HepG2 (cell line): Measurements from ENCODE around the gene ZBTB7C. TPM values are rescaled to one million over a fixed set of nuclear protein-coding genes. Genes with fewer than 3 reads are reported as not detected.

Experiments
- ATAC-seq: fragments of 200-7000 bp; cut with Tn5 transposase; 3 replicates; pipeline ENCODE4 v1.9.1; 2020; ENCODE audit warnings: mild to moderate bottlenecking, moderate library complexity
- BruUV-seq: library from RNA; stranded (reverse); fragments of 400-500 nt; replicated peaks from 2 replicates; lab custom pipeline; 2021; lab: Mats Ljungman, UMichigan
- CTCF ChIA-PET: fragments of 300-600 bp; formaldehyde crosslinking; extraction: SDS; loops from one replicate; lab custom pipeline; 2021; ENCODE audit warnings: low total read pairs, inconsistent platforms, low intra/inter-chr PET ratio; lab: Yijun Ruan, JAX
- POLR2A ChIA-PET: fragments of 350-600 bp; sonication (Branson Sonifier 250); formaldehyde crosslinking; loops from one replicate; lab custom pipeline; 2020; ENCODE audit warnings: antibody characterized with exemption, inconsistent platforms; lab: Yijun Ruan, JAX
- DNase-seq: peaks from one replicate; pipeline ENCODE4 v3.0.0-alpha.2; 2015; ENCODE audit warnings: low spot score
- FAIRE-seq: peaks from 3 replicates; lab custom pipeline; 2011; peaks lifted over from hg19 to GRCh38; lab: Jason Lieb, UNC
- H2AFZ ChIP-seq: one replicate; pipeline ENCODE4 v1.6.1; 2011; ENCODE audit warnings: low read length, inconsistent platforms
- H3K27ac ChIP-seq: fragments of 300-600 bp; 3 replicates; pipeline ENCODE4 v1.8.0; 2011; ENCODE audit warnings: mixed run types, mild to moderate bottlenecking, mixed read lengths, low read length, inconsistent platforms; ENCODE audit not compliant: insufficient read depth; ENCODE audit errors: extremely low read length
- H3K27me3 ChIP-seq, 2 experiments: fragments of 200-600 bp in 1 of 2; 2 replicates in 1 of 2; 3 replicates in 1 of 2; pipeline versions ENCODE4 v1.6.0 to v1.8.0; 2011; ENCODE audit warnings: low read length in 2 of 2, mild to moderate bottlenecking in 2 of 2, moderate library complexity in 2 of 2, inconsistent platforms in 1 of 2; ENCODE audit not compliant: insufficient read depth in 2 of 2, control insufficient read depth in 1 of 2
- H3K36me3 ChIP-seq, 2 experiments: fragments of 200-600 bp in 1 of 2; replicated peaks in 1 of 2; 2 replicates in 1 of 2; 3 replicates in 1 of 2; pipeline versions ENCODE4 v1.5.1 to v1.8.0; 2011; ENCODE audit warnings: low read length in 2 of 2, inconsistent platforms in 1 of 2; ENCODE audit not compliant: insufficient read depth in 2 of 2, control insufficient read depth in 1 of 2
- H3K4me1 ChIP-seq: 2 replicates; pipeline ENCODE4 v1.5.1; 2012; ENCODE audit warnings: low read length, inconsistent platforms; ENCODE audit not compliant: insufficient read depth
- H3K4me2 ChIP-seq: 2 replicates; pipeline ENCODE4 v1.6.0; 2011; ENCODE audit warnings: low read depth, low read length, inconsistent platforms
- H3K4me3 ChIP-seq, 3 experiments: fragments of 200-600 bp in 1 of 3; sonication (generic), shearing (Covaris generic) in 1 of 3; replicated peaks in 1 of 3; 2 replicates each; pipeline ENCODE4 v1.5.1; 2011 to 2016; ENCODE audit warnings: low read length in 3 of 3, inconsistent platforms in 2 of 3, low read depth in 2 of 3, mild to moderate bottlenecking in 2 of 3, control low read depth in 1 of 3, mixed read lengths in 1 of 3; ENCODE audit not compliant: insufficient read depth in 1 of 3
- H3K79me2 ChIP-seq: one replicate; pipeline ENCODE4 v1.6.1; 2011; ENCODE audit warnings: low read length, inconsistent platforms; ENCODE audit not compliant: insufficient read depth
- H3K9ac ChIP-seq: 2 replicates; pipeline ENCODE4 v1.6.0; 2011; ENCODE audit warnings: mild to moderate bottlenecking, low read depth, low read length, inconsistent platforms; ENCODE audit not compliant: insufficient read depth
- H3K9me3 ChIP-seq: 2 replicates; pipeline ENCODE4 v1.5.1; 2012; ENCODE audit warnings: mild to moderate bottlenecking, low read length
- H4K20me1 ChIP-seq: 2 replicates; pipeline ENCODE4 v1.6.0; 2011; ENCODE audit warnings: inconsistent platforms, mild to moderate bottlenecking, low read length, moderate library complexity; ENCODE audit not compliant: insufficient read depth
- CBX2 ChIP-seq, 2 experiments: fragments of 200-600 bp in 1 of 2; sonication (generic); formaldehyde crosslinking in 1 of 2; IDR thresholded peaks; 2 replicates each; pipeline versions ENCODE4 v1.7.0 to v1.8.1; 2018 to 2022; ENCODE audit warnings: low read depth in 2 of 2, low read length in 1 of 2, mild to moderate bottlenecking in 1 of 2, missing genetic modification reagents in 1 of 2
- KLF12 ChIP-seq: sonication (generic); formaldehyde crosslinking; IDR thresholded peaks from 2 replicates; pipeline ENCODE4 v1.4.0; 2020; ENCODE audit warnings: missing genetic modification reagents, borderline replicate concordance
- KLF9 ChIP-seq: IDR thresholded peaks from 2 replicates; pipeline ENCODE4 v1.6.1; 2016; ENCODE audit warnings: low read depth
- MED8 ChIP-seq: sonication (generic); formaldehyde crosslinking; IDR thresholded peaks from 2 replicates; pipeline ENCODE4 v1.8.1; 2023; ENCODE audit warnings: mild to moderate bottlenecking, missing genetic modification reagents; ENCODE audit not compliant: insufficient replicate concordance
- YEATS2 ChIP-seq: sonication (generic); formaldehyde crosslinking; IDR thresholded peaks from 2 replicates; pipeline ENCODE4 v1.4.0; 2020; ENCODE audit warnings: missing genetic modification reagents, borderline replicate concordance
- ZEB1 ChIP-seq: IDR thresholded peaks from 2 replicates; pipeline ENCODE4 v1.6.1; 2012; ENCODE audit warnings: mild to moderate bottlenecking, low read depth, inconsistent platforms; ENCODE audit not compliant: insufficient replicate concordance
- ZFX ChIP-seq: sonication (generic); formaldehyde crosslinking; IDR thresholded peaks from 2 replicates; pipeline ENCODE4 v1.4.0; 2020; ENCODE audit warnings: mild to moderate bottlenecking, low read depth, missing genetic modification reagents, moderate library complexity
- ZNF292 ChIP-seq: sonication (generic); formaldehyde crosslinking; IDR thresholded peaks from 2 replicates; pipeline ENCODE4 v1.8.1; 2022; ENCODE audit warnings: mild to moderate bottlenecking, low read depth, missing genetic modification reagents, borderline replicate concordance
- ZNF629 ChIP-seq: sonication (generic); formaldehyde crosslinking; conservative IDR thresholded peaks from 2 replicates; pipeline ENCODE4 v1.5.0; 2020; ENCODE audit warnings: missing genetic modification reagents
- ZNF678 ChIP-seq: sonication (generic); formaldehyde crosslinking; IDR thresholded peaks from 2 replicates; pipeline ENCODE4 v1.4.0; 2020; ENCODE audit warnings: mild to moderate bottlenecking, missing genetic modification reagents
- ZNF766 ChIP-seq: sonication (generic); formaldehyde crosslinking; IDR thresholded peaks from 2 replicates; pipeline ENCODE4 v1.5.0; 2020; ENCODE audit warnings: missing genetic modification reagents, borderline replicate concordance
- WGBS: methylation state at CpG from one replicate; pipeline ENCODE4 v1.1.6; 2017; ENCODE audit warnings: low lambda C conversion rate; 5-methylcytosine and 5-hydroxymethylcytosine counted together
- in situ Hi-C: cut with HindIII; loops from 2 replicates; pipeline ENCODE4 v1.10.0; 2017; ENCODE audit warnings: low pct_unique_long_range_greater_than_20kb; ENCODE audit not compliant: extremely low pct_ligation_motif_present
- intact Hi-C: fragments of 100-400 bp; cut with micrococcal nuclease; formaldehyde crosslinking; loops from one replicate; pipeline ENCODE4 v1.10.0; 2022; ENCODE audit not compliant: unreplicated experiment
- polyA plus RNA-seq, 8 experiments: library from polyadenylated mRNA; depleted of rRNA in 3 of 8; stranded (reverse) in 7 of 8; unstranded in 1 of 8; fragments of >200 nt; fragmentation: Illumina TruSeq in 4 of 8; extraction: Trizol in 4 of 8; gene quantifications; 2 replicates each; pipeline versions ENCODE4 v1.2.1 to v1.2.3, GENCODE V29; 2011 to 2016; ENCODE audit warnings: low read depth in 4 of 8, missing spikeins in 1 of 8, mixed read lengths in 1 of 8; ENCODE audit not compliant: insufficient read depth in 1 of 8
- total RNA-seq, 5 experiments: library from RNA; depleted of rRNA; stranded (reverse); fragments of >200 nt; fragmentation: Illumina TruSeq; extraction: Trizol; gene quantifications; 2 replicates each; pipeline ENCODE4 v1.2.3, GENCODE V29; 2016; ENCODE audit warnings: low read depth in 1 of 5
- TF ChIP-seq, protein P1 (sequence below): sonication (generic); formaldehyde crosslinking; IDR thresholded peaks from 2 replicates; pipeline ENCODE4 v1.5.0; 2020; ENCODE audit warnings: mild to moderate bottlenecking, missing genetic modification reagents
- TF ChIP-seq, protein P2 (sequence below): sonication (generic); formaldehyde crosslinking; IDR thresholded peaks from 2 replicates; pipeline ENCODE4 v1.5.0; 2020; ENCODE audit warnings: mild to moderate bottlenecking, low read depth, missing genetic modification reagents, borderline replicate concordance
- TF ChIP-seq, protein P3 (sequence below): IDR thresholded peaks from 2 replicates; pipeline ENCODE4 v1.6.1; 2016; ENCODE audit warnings: low read depth, borderline replicate concordance
- TF ChIP-seq, protein P4 (sequence below): sonication (generic); formaldehyde crosslinking; IDR thresholded peaks from 2 replicates; pipeline ENCODE4 v1.9.0; 2021; ENCODE audit warnings: missing genetic modification reagents, mild to moderate bottlenecking, borderline replicate concordance
- TF ChIP-seq, protein P5 (sequence below): sonication (generic); formaldehyde crosslinking; IDR thresholded peaks from 2 replicates; pipeline ENCODE4 v1.8.1; 2023; ENCODE audit warnings: mild to moderate bottlenecking, missing genetic modification reagents
- TF ChIP-seq, protein P6 (sequence below): sonication (generic); formaldehyde crosslinking; IDR thresholded peaks from 2 replicates; pipeline ENCODE4 v1.4.0; 2020; ENCODE audit warnings: low read depth, mild to moderate bottlenecking, missing genetic modification reagents

The ZBTB7C gene
- total and polyA plus RNA-seq, 2 of the 13 experiments (the other 11 are each of a cell fraction or from before 2014, with no cell fraction given) = 0.01 to 0.04 TPM

DNA sequence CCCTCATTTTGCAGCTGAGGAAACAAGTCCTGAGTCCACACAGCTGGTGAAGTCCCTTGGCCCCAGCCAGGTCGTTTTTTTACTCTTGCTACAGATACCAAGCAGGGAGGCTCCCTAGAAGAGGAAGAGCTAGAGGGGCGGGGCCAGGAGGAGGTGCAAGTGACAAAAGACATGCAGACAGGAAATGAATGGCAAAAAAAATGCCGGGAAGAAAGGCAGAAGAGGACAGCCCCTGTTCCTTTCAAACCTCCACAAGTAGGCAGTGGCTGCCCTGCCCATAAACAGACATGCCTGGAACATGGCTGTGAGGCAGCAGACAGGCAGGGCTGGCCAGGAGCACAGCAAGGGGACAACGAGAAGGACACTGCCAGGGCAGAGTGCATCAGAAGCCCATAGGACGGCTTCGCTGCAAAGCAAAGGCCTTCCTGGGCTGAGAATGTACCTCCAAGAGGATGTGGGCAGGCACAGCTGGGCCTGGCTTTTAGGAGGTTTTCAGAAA is 108.7 kb downstream of the ZBTB7C start:
- BruUV-seq = no TSS peak
- H2AFZ ChIP-seq = no peak overlapping the region

More for the DNA sequence above, 108.7 kb downstream of the ZBTB7C start:
- TF ChIP-seq, protein P1, sequence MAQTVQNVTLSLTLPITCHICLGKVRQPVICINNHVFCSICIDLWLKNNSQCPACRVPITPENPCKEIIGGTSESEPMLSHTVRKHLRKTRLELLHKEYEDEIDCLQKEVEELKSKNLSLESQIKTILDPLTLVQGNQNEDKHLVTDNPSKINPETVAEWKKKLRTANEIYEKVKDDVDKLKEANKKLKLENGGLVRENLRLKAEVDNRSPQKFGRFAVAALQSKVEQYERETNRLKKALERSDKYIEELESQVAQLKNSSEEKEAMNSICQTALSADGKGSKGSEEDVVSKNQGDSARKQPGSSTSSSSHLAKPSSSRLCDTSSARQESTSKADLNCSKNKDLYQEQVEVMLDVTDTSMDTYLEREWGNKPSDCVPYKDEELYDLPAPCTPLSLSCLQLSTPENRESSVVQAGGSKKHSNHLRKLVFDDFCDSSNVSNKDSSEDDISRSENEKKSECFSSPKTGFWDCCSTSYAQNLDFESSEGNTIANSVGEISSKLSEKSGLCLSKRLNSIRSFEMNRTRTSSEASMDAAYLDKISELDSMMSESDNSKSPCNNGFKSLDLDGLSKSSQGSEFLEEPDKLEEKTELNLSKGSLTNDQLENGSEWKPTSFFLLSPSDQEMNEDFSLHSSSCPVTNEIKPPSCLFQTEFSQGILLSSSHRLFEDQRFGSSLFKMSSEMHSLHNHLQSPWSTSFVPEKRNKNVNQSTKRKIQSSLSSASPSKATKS (CRISPR knock-in tag) = no peak
- TF ChIP-seq KLF9 (CRISPR knock-in tag) = no peak
- TF ChIP-seq KLF12 (CRISPR knock-in tag) = no peak
- no peak for TF ChIP-seq MED8
- TF ChIP-seq ZFX (CRISPR knock-in tag) = no peak
- TF ChIP-seq, protein P2, sequence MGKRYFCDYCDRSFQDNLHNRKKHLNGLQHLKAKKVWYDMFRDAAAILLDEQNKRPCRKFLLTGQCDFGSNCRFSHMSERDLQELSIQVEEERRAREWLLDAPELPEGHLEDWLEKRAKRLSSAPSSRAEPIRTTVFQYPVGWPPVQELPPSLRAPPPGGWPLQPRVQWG (CRISPR knock-in tag) = no peak
- TF ChIP-seq, protein P3, sequence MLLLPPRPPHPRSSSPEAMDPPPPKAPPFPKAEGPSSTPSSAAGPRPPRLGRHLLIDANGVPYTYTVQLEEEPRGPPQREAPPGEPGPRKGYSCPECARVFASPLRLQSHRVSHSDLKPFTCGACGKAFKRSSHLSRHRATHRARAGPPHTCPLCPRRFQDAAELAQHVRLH (CRISPR knock-in tag) = no peak
- TF ChIP-seq ZNF678 (CRISPR knock-in tag) = no peak
- TF ChIP-seq ZNF629 = no peak
- TF ChIP-seq ZEB1 = no peak
- no peak for TF ChIP-seq ZNF766 (CRISPR knock-in tag)
- TF ChIP-seq, protein P4, sequence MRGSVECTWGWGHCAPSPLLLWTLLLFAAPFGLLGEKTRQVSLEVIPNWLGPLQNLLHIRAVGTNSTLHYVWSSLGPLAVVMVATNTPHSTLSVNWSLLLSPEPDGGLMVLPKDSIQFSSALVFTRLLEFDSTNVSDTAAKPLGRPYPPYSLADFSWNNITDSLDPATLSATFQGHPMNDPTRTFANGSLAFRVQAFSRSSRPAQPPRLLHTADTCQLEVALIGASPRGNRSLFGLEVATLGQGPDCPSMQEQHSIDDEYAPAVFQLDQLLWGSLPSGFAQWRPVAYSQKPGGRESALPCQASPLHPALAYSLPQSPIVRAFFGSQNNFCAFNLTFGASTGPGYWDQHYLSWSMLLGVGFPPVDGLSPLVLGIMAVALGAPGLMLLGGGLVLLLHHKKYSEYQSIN (CRISPR knock-in tag) = no peak
- TF ChIP-seq, protein P5, sequence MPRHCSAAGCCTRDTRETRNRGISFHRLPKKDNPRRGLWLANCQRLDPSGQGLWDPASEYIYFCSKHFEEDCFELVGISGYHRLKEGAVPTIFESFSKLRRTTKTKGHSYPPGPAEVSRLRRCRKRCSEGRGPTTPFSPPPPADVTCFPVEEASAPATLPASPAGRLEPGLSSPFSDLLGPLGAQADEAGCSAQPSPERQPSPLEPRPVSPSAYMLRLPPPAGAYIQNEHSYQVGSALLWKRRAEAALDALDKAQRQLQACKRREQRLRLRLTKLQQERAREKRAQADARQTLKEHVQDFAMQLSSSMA (CRISPR knock-in tag) = no peak
- no peak for TF ChIP-seq YEATS2 (CRISPR knock-in tag)
- TF ChIP-seq, protein P6, sequence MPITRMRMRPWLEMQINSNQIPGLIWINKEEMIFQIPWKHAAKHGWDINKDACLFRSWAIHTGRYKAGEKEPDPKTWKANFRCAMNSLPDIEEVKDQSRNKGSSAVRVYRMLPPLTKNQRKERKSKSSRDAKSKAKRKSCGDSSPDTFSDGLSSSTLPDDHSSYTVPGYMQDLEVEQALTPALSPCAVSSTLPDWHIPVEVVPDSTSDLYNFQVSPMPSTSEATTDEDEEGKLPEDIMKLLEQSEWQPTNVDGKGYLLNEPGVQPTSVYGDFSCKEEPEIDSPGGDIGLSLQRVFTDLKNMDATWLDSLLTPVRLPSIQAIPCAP (CRISPR knock-in tag) = no peak
- no peak for TF ChIP-seq CBX2 (IDR thresholded peaks at IDR 0.05; ENCODE audit: low read depth, low read length)
- no peak for TF ChIP-seq CBX2 (CRISPR knock-in tag; IDR thresholded peaks at IDR 0.05; ENCODE audit: low read depth)
- no peak for TF ChIP-seq ZNF292 (CRISPR knock-in tag)
- TF ChIP-seq, all 625 proteins: peak for 0
- in situ Hi-C loops (no loop called here), intact Hi-C loops (no loop called here)
- WGBS = 2% methylated on average over 3 of the region's 6 CpGs
- Histone ChIP-seq H3K4me1 (no peaks in the 10 kb centered on the region), H3K9ac (no peak overlapping the region), H3K9me3 (no peaks in the 10 kb centered on the region), H3K79me2 (no peaks in the 10 kb centered on the region), H3K4me3 (no peak overlapping the region), H4K20me1 (no peaks in the 10 kb centered on the region), H3K4me2 (no peak overlapping the region), H3K27ac (no peak overlapping the region), H3K27me3 (peaks cover 4 to 23% of the 10 kb centered on the region in 2 experiments), H3K36me3 (no peaks in the 10 kb centered on the region)
- CTCF ChIA-PET = no interaction called here
- ATAC-seq = no peak
- POLR2A ChIA-PET = no interaction called here
- no peak for FAIRE-seq
- no peak for DNase-seq
